Mesothelial cell of epicardium (in vitro differentiated cells): ENCODE measurements around the gene SBK1. TPM values are rescaled to one million over a fixed set of nuclear protein-coding genes. Genes with fewer than 3 reads are reported as not detected.

ENCODE experiments used
- DNase-seq, 2 experiments: peaks; one replicate each; pipeline ENCODE4 v3.0.0; 2021; ENCODE audit warnings: low spot score in 2 of 2; ENCODE audit not compliant: unreplicated experiment in 2 of 2
- H3K27ac Mint-ChIP-seq: 2 replicates; pipeline ENCODE4 v1.8.0; 2021; ENCODE audit warnings: mixed read lengths
- H3K27me3 Mint-ChIP-seq: 2 replicates; pipeline ENCODE4 v1.8.0; 2021; ENCODE audit warnings: low read depth, mixed read lengths
- H3K36me3 Mint-ChIP-seq: 2 replicates; pipeline ENCODE4 v1.8.0; 2021; ENCODE audit warnings: mixed read lengths
- H3K4me1 Mint-ChIP-seq: 2 replicates; pipeline ENCODE4 v1.8.0; 2021; ENCODE audit warnings: mixed read lengths
- H3K4me3 Mint-ChIP-seq: 2 replicates; pipeline ENCODE4 v1.8.0; 2021; ENCODE audit warnings: mild to moderate bottlenecking, moderate library complexity, mixed read lengths
- H3K9me3 Mint-ChIP-seq: 2 replicates; pipeline ENCODE4 v1.8.0; 2021; ENCODE audit warnings: mixed read lengths
- total RNA-seq: library from RNA; stranded (reverse); gene quantifications from 3 replicates; pipeline ENCODE4 v1.2.1, GENCODE V29; 2021
- TF ChIP-seq, protein P1 (sequence below): fragments of 200-600 bp; sonication (generic); IDR thresholded peaks from one replicate; pipeline ENCODE4 v1.5.0; 2021; ENCODE audit warnings: antibody characterized with exemption; ENCODE audit not compliant: unreplicated experiment

Gene SBK1
- total RNA-seq, 1 donor from 2014 or later, result 51.4 TPM

DNA sequence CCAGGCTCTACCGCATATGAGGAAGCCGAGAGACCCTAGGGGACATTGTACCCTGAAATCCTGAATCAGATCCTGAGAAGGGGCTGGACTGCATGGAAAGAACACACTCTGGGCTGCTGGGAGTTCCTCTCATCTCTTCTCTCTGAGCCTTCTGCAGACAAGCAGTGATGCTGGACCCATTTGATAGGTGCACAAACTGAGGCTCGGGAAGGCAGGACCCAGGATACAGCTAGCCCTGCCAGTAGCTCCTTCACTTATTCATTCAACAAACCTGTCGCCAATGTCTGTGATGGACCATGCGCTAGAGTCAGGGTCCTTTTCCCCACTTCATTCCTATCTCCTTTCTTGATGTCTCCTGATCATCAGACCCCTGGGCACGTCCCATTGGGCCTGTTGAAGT is 1.9 kb downstream of the SBK1 start:
- peak overlapping the region; percentile 50 for H3K27ac Mint-ChIP-seq

DNA sequence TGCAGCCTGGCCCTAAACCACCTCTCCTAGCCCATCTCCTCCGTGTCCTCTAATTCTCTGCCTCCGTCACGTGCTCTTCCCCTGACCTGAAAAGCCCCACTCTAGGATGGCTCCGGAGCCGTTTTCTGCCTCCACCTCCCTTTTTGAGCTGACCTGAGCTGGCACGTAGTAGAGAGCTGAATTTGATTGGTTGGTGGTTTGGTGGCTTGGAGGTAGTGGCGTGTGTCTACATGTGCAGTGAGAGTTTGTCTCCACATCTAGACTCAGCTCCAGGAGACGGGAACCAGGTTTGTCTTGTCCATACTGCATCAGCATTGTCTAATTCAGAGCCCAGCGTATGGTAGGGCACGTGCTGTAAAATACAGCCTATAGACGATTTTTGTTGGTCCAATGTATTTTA is 3.0 kb downstream of the SBK1 start:
- Mint-ChIP-seq H3K36me3 (peaks cover 10% of the 10 kb centered on the region), H3K27ac (peak overlapping the region; percentile 57), H3K4me1 (peaks cover 37% of the 10 kb centered on the region), H3K9me3 (no peaks in the 10 kb centered on the region), H3K27me3 (no peaks in the 10 kb centered on the region), H3K4me3 (peak overlapping the region; percentile 90)
- TF ChIP-seq, protein P1, sequence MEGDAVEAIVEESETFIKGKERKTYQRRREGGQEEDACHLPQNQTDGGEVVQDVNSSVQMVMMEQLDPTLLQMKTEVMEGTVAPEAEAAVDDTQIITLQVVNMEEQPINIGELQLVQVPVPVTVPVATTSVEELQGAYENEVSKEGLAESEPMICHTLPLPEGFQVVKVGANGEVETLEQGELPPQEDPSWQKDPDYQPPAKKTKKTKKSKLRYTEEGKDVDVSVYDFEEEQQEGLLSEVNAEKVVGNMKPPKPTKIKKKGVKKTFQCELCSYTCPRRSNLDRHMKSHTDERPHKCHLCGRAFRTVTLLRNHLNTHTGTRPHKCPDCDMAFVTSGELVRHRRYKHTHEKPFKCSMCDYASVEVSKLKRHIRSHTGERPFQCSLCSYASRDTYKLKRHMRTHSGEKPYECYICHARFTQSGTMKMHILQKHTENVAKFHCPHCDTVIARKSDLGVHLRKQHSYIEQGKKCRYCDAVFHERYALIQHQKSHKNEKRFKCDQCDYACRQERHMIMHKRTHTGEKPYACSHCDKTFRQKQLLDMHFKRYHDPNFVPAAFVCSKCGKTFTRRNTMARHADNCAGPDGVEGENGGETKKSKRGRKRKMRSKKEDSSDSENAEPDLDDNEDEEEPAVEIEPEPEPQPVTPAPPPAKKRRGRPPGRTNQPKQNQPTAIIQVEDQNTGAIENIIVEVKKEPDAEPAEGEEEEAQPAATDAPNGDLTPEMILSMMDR, result no peak
- no peak for DNase-seq

More for the DNA sequence above, 1.9 kb downstream of the SBK1 start:
- H3K27me3 Mint-ChIP-seq, result no peaks in the 10 kb centered on the region
- TF ChIP-seq, protein P1, result no peak
- no peak for DNase-seq
- peak overlapping the region; percentile 90 for H3K4me3 Mint-ChIP-seq
- H3K9me3 Mint-ChIP-seq, result no peaks in the 10 kb centered on the region
- peaks cover 3% of the 10 kb centered on the region for H3K36me3 Mint-ChIP-seq
- peaks cover 38% of the 10 kb centered on the region for H3K4me1 Mint-ChIP-seq

DNA sequence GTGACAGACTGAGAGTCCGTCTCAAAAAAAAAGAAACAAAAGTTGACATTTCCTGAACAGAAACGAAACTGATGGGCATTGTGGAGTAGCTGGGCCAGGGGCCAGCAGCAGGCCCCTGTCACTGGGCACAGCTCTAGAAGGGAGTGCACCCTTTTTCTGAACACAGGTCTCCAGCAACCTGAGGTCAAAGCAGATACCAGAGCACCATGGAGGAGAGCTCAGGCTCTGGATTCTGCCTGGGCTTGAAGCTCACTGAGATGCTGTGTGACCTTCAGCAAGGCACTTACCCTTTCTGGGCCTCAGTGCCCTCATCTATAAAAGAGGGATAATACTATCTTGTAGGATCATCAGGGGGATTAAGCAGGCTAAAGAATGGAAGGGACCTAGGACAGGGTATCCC is 5.0 kb downstream of the SBK1 start:
- H3K36me3 Mint-ChIP-seq, result peaks cover 10% of the 10 kb centered on the region
- no peaks in the 10 kb centered on the region for H3K27me3 Mint-ChIP-seq
- H3K9me3 Mint-ChIP-seq, result no peaks in the 10 kb centered on the region
- no peak overlapping the region for H3K27ac Mint-ChIP-seq
- no peak overlapping the region for H3K4me3 Mint-ChIP-seq
- H3K4me1 Mint-ChIP-seq, result peaks cover 25% of the 10 kb centered on the region
- DNase-seq, result no peak
- TF ChIP-seq, protein P1, result no peak

DNA sequence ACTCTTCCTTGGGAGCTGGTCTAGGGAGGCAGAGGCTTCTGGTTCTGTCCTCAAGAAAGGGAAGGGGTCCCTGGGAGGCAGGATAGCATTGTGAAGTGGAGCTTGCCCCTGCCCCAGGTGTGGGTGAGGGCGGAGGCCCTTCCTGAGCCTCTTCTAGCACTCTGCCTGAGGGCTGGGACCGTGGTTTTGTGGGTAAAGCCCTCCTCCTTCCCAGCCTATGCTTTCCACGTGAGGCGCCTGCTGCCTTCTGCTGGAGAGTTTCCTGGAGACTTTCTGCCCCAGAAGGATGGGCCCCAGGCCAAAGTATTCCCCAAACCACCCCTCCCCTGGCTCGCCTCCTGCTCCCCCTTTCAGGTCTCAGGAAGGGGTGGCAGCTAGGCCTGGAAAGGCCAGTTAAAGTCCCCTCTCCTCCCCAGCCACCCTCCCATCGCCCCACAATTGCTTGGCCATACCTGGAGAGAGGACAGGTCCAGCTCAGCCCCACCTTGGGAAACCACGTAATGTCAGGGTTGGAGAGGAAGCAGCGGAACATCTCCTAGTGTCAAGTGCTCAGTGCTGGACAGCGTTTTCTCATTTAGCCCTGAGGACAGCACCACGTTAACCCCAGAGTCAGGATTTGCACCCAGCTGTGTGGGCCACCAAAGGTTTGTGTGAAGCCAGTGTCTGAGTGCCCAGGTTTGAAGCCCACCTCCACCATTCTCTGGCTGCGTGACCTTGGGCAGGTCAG is 5.6 kb downstream of the SBK1 start:
- Mint-ChIP-seq H3K4me3 (no peak overlapping the region), H3K4me1 (peaks cover 25% of the 10 kb centered on the region), H3K36me3 (peaks cover 10% of the 10 kb centered on the region), H3K9me3 (no peaks in the 10 kb centered on the region), H3K27me3 (no peaks in the 10 kb centered on the region), H3K27ac (no peak overlapping the region)
- TF ChIP-seq, protein P1, result no peak
- no peak for DNase-seq

DNA sequence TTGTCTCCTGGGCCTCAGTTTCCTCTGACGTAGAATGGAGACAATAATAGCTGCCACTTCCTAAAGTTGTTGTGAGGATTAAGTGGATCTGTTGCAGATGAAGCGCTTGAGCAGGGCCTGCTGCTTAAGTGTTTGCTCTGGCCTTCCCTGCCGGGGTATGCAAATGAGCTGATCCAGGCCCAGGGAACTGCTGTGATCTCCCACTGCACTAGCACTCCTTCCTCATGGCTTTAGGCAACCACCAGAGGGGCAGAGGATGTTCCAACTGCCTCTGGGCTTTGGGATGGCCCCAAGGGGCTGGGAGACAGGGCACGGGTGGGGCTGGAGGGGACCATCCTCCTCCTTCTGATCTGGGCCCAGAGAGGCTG is 6.2 kb downstream of the SBK1 start:
- Mint-ChIP-seq H3K27me3 (no peaks in the 10 kb centered on the region), H3K27ac (no peak overlapping the region), H3K4me1 (peaks cover 25% of the 10 kb centered on the region), H3K9me3 (no peaks in the 10 kb centered on the region), H3K4me3 (no peak overlapping the region), H3K36me3 (peaks cover 10% of the 10 kb centered on the region)
- no peak for DNase-seq
- TF ChIP-seq, protein P1, result no peak

DNA sequence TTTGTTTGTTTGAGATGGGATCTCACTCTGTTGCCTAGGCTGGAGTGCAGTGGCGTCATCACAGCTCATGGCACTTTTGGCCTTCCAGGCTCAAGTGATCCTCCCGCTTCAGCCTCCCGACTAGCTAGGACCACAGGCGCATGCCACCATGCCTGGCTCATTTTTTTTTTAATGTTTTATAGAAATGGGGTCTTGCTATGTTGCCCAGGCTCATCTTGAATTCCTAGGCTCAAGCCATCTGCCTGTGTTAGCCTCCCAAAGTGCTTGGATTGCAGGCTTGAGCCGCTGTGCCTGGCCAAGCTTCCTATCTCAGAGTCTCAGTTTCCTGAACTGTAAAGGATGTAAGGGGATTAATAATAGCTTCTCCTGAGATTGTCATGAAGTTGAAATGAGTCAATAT is 8.0 kb downstream of the SBK1 start:
- H3K4me3 Mint-ChIP-seq, result no peak overlapping the region
- H3K36me3 Mint-ChIP-seq, result peaks cover 18% of the 10 kb centered on the region
- H3K4me1 Mint-ChIP-seq, result peaks cover 7% of the 10 kb centered on the region
- no peak for DNase-seq
- H3K27me3 Mint-ChIP-seq, result no peaks in the 10 kb centered on the region
- H3K27ac Mint-ChIP-seq, result no peak overlapping the region
- TF ChIP-seq, protein P1, result no peak
- no peaks in the 10 kb centered on the region for H3K9me3 Mint-ChIP-seq
